Measurements from ENCODE around the gene STK24.
"Not testable (repeated sequence)": the region's sequence is repeated elsewhere in the genome, so short reads cannot be mapped to it uniquely, and the experiment has no call there.

Gene STK24

DNA sequence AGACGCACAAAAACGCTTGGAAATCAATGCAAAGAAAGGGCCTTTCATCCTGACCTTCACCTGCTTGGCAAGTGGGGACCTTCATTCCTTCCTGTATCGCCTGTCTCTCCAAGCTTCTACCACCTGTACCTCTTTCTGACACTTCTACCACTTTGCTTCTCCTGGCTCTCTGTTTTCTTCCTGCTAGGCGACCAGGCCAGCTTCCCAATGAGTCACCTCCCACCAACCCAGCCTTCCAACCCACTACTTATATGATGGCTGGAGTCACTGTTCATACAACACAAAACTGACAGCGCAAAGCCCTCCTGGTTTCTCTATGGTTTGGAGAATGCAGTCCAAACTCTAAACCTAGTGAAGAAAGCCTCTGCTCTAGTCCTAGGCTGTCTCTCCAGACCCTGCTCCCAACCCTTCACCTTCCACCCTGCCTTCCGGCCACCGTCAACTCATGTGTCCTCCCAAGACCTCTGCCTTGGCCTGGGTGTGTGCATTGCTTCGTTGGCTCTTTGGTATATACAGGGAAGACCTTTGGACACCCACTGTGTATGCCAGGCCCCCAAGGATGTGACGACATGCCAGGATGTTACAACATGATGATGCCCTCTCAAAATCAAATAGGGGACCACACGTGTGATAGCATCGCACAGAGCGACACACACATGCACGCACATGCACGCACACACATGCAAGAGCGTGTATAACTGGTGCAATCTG is 148.5 kb downstream of the STK24 start:
- no peak for DNase-seq

DNA sequence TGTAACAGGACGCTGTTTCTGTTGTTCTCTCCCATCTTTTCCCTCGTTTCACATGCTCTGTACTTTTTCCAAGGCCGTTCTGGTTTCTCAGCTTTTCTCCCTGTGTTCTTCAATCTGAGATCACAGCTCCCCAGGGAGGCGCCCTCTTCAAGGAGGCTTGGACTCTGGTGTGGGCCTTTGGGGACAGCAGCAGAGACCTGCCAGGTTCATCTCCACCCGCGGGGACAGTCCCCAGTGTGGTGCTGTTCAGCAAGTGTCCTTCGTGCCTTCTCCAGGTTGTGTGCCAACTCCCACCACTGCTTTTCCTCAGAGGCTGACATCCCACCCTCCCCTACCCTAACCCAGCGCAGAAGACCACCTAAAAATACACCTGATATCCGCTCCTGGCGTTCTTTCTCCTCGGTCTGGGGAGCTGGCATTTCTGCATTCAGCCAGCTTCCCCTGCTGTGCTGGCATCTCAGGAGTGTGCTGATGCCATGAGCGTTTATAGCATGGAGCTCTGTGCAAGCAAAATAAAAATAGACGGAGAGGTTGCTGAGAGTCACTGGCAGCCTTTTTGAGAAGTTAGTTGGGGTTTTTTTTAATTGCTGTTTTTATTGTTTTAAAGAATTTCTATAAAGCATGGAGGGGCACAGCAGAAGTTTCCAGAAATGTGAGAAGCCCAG is 149.4 kb downstream of the STK24 start:
- no peak for DNase-seq

DNA sequence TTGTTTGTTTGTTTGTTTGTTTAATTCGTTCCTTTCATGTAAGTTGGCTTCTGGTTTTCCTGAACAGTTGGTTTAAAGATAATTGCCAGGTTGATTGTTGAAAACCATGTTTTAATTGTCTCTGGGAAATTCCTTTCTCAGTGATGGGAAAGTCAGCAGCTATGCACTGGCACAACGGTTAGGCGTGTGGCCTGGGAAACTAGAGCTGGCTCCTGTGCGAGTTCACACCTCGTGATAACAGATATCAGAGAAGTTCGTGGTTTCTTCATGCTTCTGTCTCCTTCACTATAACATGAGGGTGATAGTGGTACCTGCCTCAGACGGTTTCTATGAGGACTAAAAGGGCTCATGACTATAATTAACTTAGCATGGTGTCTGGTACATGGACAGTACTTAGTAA is 153.5 kb downstream of the STK24 start:
- DNase-seq = no peak

DNA sequence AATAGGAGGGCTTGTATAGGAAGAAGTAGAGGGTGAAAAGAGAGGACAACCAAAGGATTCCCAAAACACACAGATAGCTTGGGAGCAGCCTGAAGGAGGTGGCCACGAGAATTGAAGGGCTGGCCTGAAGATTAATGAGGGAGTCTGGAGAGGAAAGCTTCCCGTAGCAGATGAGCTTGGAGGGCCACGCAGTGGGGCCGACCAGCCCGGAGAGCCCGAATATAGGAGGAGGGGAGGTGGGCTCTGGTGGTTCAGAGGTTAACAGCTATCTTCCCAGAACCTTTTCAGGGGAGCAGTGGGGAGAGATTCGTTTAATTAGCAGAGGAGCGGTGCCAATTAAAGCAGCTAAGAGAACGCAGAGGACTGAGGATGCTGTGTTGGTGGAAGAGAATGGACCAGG is 154.9 kb downstream of the STK24 start:
- DNase-seq = no peak

DNA sequence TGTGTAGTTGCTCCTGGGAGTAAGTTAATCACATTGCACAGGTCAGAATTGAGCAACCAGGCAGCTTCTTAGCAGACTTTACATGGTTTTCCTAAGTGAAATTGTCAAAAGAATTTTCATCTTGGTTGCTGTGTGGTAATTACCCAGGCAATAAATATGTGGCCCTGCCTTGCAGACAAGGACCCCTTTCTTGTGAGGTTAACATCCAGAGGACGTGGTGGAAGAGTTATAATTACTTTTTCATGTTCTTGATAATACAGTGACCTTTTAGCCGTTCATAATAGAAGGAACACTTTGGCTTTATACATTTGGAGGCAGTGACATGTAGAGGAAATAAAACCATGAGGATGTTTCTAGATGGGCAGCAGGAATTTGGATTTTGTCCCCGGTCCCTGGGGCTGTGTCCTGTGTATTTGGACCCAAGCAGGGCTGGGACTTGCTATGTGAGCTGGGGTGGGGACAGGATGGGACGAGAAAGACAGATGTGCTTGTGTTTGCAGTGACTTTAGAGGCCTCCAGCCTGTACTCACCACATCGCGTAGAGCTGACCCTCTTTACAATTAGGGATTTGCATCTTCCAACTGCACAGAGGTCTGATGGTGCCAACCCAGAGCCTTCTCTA is 156.2 kb downstream of the STK24 start:
- DNase-seq = no peak

DNA sequence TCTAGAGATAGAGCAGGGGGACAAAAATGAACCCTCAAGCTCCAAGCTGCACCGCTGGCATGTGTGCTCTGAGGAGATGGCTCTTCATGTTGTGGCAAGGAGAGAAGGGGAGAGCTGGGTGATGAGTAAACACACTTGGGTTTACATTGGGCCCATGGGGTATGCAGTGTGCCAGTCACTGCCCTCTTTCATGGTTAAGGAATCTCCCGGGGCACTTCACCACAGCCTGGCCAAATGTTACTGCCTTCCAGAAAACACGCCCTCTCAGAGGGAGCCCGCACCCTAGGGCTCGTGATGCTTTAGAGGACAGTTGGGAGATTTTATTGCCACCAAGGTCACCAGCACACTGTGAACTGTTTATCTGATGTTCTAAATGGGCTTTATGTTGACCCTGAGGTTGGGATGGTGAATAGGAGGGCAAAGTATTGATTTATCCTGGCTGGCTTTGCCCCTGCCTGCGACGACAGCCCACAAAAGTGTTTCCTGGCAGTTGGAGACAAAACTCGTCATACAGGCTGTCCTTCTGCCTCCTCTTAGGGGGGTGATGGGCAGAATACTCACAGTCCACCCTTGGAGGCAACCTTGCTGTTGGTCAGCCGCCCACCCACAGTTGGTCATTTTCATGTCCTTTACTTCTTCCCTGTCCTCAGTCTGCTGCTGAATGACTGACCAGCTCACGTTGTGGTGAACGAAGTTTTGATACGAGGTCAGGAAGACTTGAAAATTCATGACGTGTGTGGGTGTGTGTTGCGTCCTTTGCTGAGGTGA is 156.9 kb downstream of the STK24 start:
- no peak for DNase-seq

DNA sequence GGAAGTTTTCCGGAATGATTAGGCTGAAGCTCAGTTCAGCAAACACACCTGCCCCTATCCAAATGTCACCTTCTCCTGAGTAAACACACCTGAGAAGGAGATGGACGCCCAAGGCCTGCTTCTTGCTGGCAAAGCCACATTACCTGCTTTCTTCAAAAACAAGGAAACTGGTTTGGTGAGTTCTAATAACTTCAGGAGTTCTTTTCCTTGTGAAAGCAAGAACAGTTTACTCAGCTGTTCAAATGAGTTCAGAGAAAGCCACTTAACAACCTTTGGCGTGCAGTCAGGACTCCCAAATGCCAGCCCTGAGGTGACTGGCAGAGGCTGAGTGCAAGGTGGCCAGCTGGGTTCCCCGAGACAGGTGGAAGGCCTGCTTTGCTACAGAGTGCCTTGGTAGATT is 160.5 kb downstream of the STK24 start:
- DNase-seq = no peak

DNA sequence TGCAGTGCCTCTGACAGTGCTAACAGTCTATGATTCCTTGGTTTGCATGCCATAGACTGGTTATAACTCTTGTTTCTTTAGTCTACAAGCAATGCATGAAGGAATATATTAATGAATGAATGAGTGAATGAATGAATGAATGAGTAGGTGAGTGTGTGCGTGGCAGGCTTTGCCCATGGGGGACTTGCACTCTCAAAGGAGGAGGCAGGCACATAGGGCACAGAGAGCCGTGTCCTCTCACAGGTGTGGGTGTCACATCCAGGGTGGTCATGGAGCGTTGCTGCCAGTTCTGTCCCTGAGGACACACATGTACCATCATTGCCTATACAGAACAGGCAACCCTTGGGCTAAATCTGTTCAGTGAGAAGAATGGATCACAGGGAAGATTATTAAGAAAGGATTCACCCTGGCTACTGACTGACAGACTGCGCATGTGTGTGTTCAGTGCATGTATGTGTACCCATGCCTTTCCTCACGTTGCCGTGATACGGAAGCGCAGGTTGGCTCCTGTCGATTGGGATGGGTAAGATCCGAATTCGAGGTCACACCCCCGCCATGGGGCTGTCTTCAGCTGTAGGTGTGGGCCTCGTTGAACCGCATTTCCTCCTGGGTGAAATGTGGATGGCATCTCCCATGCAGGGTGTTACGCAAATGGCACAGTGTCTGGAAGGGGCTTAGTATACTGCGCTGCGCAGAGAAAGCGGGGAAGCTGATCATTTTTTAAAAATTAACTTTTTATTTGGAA is 161.4 kb downstream of the STK24 start:
- DNase-seq = no peak

DNA sequence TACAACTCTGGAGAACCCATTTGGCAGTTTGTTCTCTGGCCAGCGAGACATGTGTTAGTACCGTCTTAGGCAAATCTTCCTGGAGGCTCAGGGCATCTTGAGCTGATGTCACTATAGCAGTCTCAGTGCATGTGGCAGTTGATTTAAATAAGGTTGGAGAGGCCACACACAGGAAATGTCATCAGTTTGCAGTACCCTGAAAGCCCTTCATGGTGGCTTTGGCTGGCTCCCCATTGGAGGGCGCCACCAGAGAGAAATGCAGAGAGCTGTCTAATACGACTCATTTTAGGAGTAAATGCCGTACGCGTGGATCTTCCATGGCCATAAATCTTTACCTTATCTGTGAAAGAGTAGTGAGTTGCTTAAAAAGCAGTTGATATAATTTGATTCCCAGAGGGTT is 163.1 kb downstream of the STK24 start:
- DNase-seq = no peak

DNA sequence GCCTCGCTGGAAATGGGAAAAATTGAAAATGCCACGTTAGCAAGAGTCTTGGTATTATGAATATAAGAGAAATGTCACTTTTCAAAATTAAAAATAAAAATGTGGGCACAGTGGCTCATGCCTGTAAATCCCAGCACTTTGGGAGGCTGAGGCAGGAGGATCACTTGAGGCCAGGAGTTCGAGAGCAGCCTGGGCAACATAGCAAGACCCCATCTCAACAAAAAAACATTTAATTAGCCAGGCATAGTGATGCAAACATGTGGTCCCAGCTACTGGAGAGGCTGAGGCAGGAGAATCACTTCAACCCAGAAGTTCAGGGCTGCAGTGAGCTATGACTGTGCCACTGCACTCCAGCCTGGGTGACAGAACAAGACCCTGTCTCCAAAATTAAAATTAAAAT is 163.6 kb downstream of the STK24 start:
- not testable (repeated sequence) for DNase-seq

DNA sequence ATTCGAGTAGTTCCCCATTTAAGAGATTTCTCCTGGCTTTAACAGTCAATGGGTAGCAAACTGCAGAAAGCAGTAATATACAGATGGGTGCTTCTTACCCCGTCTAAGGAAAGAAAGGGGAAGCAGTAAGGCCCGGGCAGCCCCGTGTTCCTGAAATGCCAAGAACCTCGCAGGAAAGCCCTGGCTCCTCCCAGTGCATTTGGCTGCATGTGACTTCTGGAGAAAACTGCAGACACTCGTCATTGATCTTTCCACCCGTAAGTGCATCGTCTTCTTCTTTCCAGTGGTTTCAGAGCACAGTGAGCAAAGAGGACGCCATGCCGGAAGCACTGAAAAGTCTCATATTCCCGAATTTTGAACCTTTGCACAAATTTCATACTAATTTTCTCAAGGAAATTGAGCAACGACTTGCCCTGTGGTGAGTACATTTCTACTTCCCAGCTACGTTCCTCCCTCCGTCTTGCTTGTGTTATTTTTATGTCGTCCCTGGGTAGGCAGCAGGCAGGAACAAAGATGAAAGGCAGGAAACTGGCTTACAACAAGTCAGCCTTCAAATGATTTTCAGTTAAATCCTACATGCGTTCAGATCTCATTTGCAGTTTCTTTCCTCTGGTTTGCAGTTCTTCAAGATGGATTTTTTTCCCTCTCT is 165.2 kb downstream of the STK24 start:
- no peak for DNase-seq

DNA sequence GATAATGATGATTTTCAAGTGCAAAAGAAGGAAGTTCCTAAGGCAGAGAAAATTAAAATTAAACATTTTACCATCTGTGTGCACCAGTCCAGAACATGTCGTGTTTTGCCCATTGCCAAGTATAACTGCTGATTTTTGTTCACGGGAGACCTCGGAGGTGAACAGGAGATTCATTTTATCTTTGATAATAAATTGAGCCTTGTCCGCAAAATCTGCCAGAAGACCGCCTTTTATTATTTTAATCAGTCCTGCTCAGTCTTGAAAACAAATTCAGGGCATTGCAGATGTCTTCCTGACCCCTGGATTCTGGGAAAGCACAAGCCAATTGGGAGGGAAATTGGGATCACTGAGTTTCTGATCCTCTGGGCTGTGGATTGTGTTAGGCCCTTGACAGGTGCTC is 165.9 kb downstream of the STK24 start:
- no peak for DNase-seq

DNA sequence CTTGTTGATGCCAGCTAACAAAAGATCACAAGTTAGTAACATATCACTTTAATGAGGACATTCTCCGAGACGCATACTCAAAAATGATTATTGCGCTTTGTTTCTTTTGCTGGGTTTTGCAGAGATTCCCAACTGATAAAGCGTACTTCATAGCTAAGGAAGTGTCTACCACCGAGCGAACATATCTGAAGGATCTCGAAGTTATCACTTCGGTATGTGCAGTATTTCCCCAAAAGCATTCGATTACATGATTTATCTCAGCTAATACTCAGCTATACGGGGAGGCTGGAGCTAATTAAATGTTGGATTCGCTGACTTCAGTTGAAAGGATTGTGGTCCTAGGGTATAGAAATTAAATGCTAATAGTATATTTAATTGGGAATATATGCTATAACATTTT is 166.3 kb downstream of the STK24 start:
- DNase-seq = no peak

DNA sequence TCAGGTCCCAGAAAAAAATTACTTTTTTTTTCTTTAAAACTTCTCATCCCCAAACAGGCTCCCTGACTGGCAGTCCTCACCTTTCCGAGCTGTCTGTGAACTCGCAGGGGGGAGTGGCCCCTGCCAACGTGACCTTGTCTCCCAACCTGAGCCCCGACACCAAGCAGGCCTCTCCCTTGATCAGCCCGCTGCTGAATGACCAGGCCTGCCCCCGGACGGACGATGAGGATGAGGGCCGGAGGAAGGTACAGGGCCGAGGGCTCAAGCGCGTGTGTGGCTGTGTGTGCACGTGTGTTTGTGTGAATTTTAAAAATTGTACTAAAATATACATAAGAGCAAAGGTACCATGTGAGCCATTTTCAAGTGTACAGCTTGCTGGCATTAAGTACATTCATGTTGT is 167.6 kb downstream of the STK24 start:
- DNase-seq = no peak

DNA sequence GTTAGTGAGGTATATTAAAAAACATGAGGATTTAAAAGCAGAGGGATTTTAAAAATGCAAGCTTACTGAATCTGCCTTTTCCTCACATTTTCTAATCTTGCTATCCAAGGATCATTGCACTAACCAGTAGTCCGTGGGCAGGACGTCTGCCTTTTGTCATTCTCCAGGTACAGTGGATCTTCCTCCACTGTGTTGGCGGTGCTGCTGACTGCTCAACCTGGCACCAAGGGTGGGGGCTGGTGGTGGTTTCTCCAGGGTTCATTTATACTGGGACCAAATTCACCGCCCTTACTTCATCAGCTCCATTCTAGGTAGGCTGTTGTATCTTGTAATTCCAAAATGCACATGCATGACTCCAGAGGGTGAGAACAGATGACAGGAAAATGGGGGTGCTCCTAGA is 169.3 kb downstream of the STK24 start:
- no peak for DNase-seq

DNA sequence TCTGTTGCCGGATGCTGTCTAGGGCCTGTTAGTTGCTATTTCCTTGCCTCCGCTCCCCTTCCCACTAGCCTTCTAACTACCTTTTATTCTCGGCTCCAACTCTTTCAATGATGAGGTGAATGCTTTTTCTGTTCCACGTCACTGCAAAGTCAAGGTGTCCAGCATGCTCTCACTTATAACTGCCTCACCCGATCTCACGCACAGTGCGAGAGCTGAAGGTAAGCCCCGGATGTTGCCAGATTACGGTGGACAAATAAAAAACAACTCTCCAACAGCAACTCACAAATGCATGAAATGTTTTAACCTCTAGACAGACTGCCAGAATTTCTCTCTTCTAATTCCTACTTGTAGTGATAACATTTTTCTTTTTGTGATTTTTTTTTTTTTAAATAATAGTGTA is 169.9 kb downstream of the STK24 start:
- DNase-seq = no peak

DNA sequence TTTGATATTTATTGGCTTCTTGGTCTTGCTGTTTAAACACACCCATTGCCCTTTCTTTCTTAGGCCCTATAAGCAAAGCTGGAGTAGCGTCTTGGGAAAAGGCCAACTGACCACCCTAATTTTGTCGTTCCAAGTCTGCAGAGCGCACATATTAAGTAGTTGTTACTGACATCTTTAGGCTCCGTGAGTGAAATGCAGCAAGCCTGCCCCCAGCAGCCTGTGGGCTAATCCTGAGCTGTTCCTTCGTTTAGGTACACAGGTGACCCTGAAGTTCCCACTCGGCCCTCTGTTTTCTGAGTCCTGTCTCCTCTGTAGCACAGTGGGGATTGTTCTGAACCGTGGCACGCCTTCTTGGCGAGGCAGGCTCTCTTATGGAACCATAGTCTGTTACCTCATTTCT is 170.5 kb downstream of the STK24 start:
- no peak for DNase-seq

DNA sequence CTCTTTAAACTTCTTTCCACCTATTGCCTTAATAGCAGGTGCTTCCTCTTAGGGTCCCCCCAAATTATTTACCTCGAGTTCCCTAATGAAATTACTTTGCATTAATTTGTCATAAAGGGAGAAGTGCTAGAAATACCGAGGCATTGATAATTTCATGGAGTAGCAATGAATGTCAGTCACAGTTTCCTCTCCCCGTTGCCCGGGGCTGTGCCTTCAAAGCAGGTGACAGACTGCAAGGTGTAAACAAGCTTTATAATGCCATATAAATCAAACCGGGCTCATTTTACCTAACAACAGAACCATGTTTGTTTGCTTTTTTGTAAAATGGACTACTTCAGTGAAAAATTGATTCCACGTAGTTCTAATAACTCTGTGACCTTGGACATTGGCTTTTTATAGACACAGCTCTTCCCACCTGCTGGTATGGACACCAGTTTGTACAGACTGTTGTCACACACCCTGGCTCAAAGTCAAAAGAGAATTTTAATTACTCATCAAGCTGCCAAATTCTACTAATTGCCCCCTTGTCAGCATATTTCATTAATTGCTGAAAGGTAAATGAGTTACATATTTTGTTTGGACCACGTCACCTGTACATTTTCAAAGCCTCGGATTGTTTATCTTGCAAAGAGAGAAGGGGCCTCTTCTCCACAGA is 171.1 kb downstream of the STK24 start:
- DNase-seq = no peak

DNA sequence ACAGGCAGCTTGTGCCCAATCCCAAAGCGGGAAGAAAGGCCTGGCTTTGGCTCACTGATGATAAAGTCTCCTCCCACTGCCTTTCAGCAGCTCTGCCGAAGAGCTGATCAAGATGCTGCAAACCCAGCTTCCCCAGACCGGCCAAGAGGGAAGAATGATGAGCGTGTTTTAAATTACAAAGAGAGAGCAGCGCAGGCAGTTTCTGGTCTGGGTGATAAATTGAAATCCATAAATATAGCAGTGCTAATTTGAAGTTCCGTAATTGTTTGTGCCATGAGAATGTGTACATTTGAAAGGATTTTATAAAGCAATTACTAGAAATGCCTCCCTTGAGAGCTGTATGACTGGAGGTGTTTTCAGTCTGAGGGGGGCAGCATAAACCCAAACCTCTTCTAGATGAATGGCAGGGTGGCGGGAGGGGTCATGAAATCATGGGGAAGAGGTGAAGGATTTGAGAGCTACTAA is 171.8 kb downstream of the STK24 start:
- DNase-seq = no peak

DNA sequence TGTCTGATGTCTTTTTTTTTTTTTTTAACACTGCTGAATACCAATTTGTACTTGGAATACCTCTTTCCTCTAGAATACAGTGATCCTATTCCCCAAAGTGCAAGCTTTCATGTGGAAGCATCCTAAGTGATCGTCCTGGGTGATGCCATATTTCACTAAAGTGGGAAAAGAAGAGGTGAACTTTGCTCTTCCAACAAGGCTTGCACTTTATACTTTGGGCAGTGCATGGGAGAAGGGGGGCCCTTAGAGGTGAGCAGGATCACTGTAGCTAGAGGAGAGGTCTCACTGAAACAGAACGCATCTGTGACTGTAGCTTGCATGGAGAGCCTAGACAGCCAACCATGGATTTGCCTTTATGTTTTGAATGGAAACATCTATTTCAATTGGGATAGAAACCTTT is 173.8 kb downstream of the STK24 start:
- DNase-seq = no peak

DNA sequence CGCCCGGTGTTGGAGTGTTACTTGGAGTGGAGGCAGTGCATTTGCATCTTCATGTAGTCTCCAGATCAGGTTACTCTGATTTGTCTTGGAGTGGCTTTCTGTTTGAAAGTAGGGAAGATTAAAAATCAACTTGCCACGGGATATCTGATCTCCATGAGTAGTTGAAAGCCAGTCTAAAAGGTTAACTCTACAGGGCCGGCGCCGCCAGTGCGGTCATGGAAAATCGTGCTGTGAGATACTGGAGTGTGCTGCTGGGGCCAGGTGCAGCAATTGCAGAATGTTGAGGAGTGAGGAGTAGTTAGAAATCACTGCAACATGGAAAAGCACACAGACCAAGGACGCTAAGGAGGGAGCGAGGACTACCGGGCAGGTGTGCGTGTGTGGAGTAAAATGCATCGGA is 175.0 kb downstream of the STK24 start:
- DNase-seq = no peak

DNA sequence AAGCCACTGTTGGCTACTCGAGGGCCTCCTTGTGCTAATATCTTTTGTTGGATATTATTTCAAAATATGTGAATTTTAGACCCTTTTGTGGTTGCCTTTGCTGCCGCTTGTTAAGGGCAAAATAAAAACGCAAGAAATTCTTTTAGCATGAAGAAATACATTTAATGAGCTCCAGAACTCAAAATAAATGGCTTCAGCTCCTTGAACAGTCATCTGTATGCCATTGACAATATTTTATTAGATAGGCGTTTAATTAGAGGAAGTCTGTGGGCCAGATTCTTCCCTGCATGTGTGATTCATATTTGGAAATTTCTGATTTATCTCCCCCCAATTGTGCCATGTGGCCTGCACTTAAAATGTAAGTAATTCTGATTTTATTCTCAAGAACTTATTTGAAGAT is 177.2 kb downstream of the STK24 start:
- no peak for DNase-seq
